ENCODE results near the gene RNF183.

The RNF183 gene

GRCh38 chr9:113315231-113315630 is 12.1 kb upstream of the RNF183 start:
- DNase-seq, result no peak

- DNase-seq, result peak; percentile 49
Observed at GRCh38 chr9:113313261-113313660, 10.1 kb upstream of the RNF183 start.

- no peak for DNase-seq
Observed at GRCh38 chr9:113311961-113312360, 8.8 kb upstream of the RNF183 start.

GRCh38 chr9:113310538-113310937 is 7.4 kb upstream of the RNF183 start:
- no peak for DNase-seq

- peak; percentile 57 for DNase-seq
Observed at GRCh38 chr9:113309204-113309813, 6.1 kb upstream of the RNF183 start.

GRCh38 chr9:113307396-113307975 is 4.3 kb upstream of the RNF183 start:
- DNase-seq, result no peak

- no peak for DNase-seq
Observed at GRCh38 chr9:113306566-113306965, 3.4 kb upstream of the RNF183 start.

GRCh38 chr9:113301548-113301947 is 1.6 kb downstream of the RNF183 start:
- no peak for DNase-seq

GRCh38 chr9:113299800-113300292 is 3.3 kb downstream of the RNF183 start:
- peak; percentile 29 for DNase-seq

- DNase-seq, result peak; percentile 91
Observed at GRCh38 chr9:113298924-113299770, 4.0 kb downstream of the RNF183 start.

GRCh38 chr9:113298311-113298710 is 4.9 kb downstream of the RNF183 start:
- DNase-seq, result peak; percentile 53

GRCh38 chr9:113296796-113297558 is 6.2 kb downstream of the RNF183 start:
- peak; percentile 93 for DNase-seq

- peak; percentile 77 for DNase-seq
Observed at GRCh38 chr9:113296247-113296646, 6.9 kb downstream of the RNF183 start.

GRCh38 chr9:113293285-113293878 is 9.8 kb downstream of the RNF183 start:
- no peak for DNase-seq

GRCh38 chr9:113290052-113290607 is 13.0 kb downstream of the RNF183 start:
- no peak for DNase-seq

GRCh38 chr9:113289091-113289490 is 14.1 kb downstream of the RNF183 start:
- DNase-seq, result no peak

- DNase-seq, result no peak
Observed at GRCh38 chr9:113281356-113281755, 21.8 kb downstream of the RNF183 start.

GRCh38 chr9:113278840-113279239 is 24.3 kb downstream of the RNF183 start:
- DNase-seq, result no peak

- peak; percentile 99 for DNase-seq
Observed at GRCh38 chr9:113275157-113276131, 27.7 kb downstream of the RNF183 start, which contains the start of the genes CDC26 and PRPF4. Gene CDC26 (minus strand): TSS chr9:113275572. CDS start chr9:113272507, 3,065 bp downstream. Gene PRPF4 (plus strand): TSS chr9:113275658. CDS start chr9:113275744, 86 bp downstream.

- peak; percentile 88 for DNase-seq
Observed at GRCh38 chr9:113274474-113275156, 28.6 kb downstream of the RNF183 start.

All from NCI-H82 (cell line).